IMR-90 (cell line): Measurements from ENCODE around the gene RPN2. TPM values are rescaled to one million over a fixed set of nuclear protein-coding genes. Genes with fewer than 3 reads are reported as not detected.

Experiments
- ATAC-seq: fragments of 200-7000 bp; cut with Tn5 transposase; 2 replicates; pipeline ENCODE4 v1.9.1; 2020; ENCODE audit warnings: low read depth, mild to moderate bottlenecking, moderate library complexity
- BruUV-seq: library from RNA; stranded (reverse); fragments of 400-500 nt; replicated peaks from 2 replicates; lab custom pipeline; 2021; lab: Mats Ljungman, UMichigan
- CTCF ChIA-PET: fragments of 300-600 bp; formaldehyde crosslinking; extraction: SDS; loops from one replicate; lab custom pipeline; 2021; ENCODE audit warnings: antibody characterized with exemption; lab: Yijun Ruan, JAX
- POLR2A ChIA-PET: fragments of 300-600 bp; sonication (Branson Sonifier 250); formaldehyde crosslinking; loops from one replicate; lab custom pipeline; 2022; ENCODE audit warnings: antibody characterized with exemption; ENCODE audit not compliant: unreplicated experiment; lab: Charles Lee
- DNase-seq: peaks from one replicate; pipeline ENCODE4 v3.0.0; 2013
- H2AFZ ChIP-seq: replicated peaks from 2 replicates; pipeline ENCODE3; 2013; ENCODE audit warnings: low read length, mild to moderate bottlenecking; ENCODE audit not compliant: poor library complexity
- H2AK5ac ChIP-seq: 2 replicates; pipeline ENCODE4 v1.6.1; 2013; ENCODE audit warnings: low read depth, low read length, inconsistent platforms
- H2AK9ac ChIP-seq: replicated peaks from 2 replicates; pipeline ENCODE3; 2013; ENCODE audit warnings: mild to moderate bottlenecking, low read depth, low read length, moderate library complexity; ENCODE audit not compliant: poor library complexity
- H2BK120ac ChIP-seq: 2 replicates; pipeline ENCODE4 v1.6.1; 2013; ENCODE audit warnings: low read depth, low read length, inconsistent platforms
- H2BK15ac ChIP-seq: 3 replicates; pipeline ENCODE4 v1.6.1; 2013; ENCODE audit warnings: low read depth, low read length, inconsistent platforms
- H2BK20ac ChIP-seq: 2 replicates; pipeline ENCODE4 v1.6.1; 2013; ENCODE audit warnings: low read depth, mild to moderate bottlenecking, inconsistent platforms, low read length, moderate library complexity
- H2BK5ac ChIP-seq: 2 replicates; pipeline ENCODE4 v1.6.1; 2013; ENCODE audit warnings: mild to moderate bottlenecking, low read depth, low read length, inconsistent platforms; ENCODE audit not compliant: poor library complexity, severe bottlenecking
- H3K14ac ChIP-seq: replicated peaks from 2 replicates; pipeline ENCODE4 v1.6.1; 2013; ENCODE audit warnings: low read depth, low read length, inconsistent platforms
- H3K18ac ChIP-seq: 2 replicates; pipeline ENCODE4 v1.6.1; 2013; ENCODE audit warnings: low read depth, low read length, control low read depth
- H3K23ac ChIP-seq: 2 replicates; pipeline ENCODE4 v1.6.1; 2013; ENCODE audit warnings: low read depth, low read length, inconsistent platforms
- H3K27ac ChIP-seq: 2 replicates; pipeline ENCODE4 v1.5.1; 2013; ENCODE audit warnings: mild to moderate bottlenecking, control low read depth, low read length; ENCODE audit not compliant: insufficient read depth
- H3K27me3 ChIP-seq: 2 replicates; pipeline ENCODE4 v1.6.1; 2013; ENCODE audit warnings: low read length; ENCODE audit not compliant: control insufficient read depth, insufficient read depth
- H3K36me3 ChIP-seq: 2 replicates; pipeline ENCODE4 v1.6.1; 2013; ENCODE audit warnings: low read length, mixed read lengths; ENCODE audit not compliant: control insufficient read depth, insufficient read depth
- H3K4ac ChIP-seq: 2 replicates; pipeline ENCODE4 v1.6.1; 2013; ENCODE audit warnings: low read depth, low read length, inconsistent platforms
- H3K4me1 ChIP-seq: 2 replicates; pipeline ENCODE4 v1.6.1; 2013; ENCODE audit warnings: low read length, mixed read lengths; ENCODE audit not compliant: control insufficient read depth, insufficient read depth
- H3K4me2 ChIP-seq: 2 replicates; pipeline ENCODE4 v1.6.1; 2013; ENCODE audit warnings: low read depth, mild to moderate bottlenecking, control low read depth, low read length, moderate library complexity
- H3K4me3 ChIP-seq: 2 replicates; pipeline ENCODE4 v1.5.1; 2013; ENCODE audit warnings: low read depth, mild to moderate bottlenecking, control low read depth, low read length, moderate library complexity; ENCODE audit not compliant: insufficient read depth
- H3K56ac ChIP-seq: 2 replicates; pipeline ENCODE4 v1.6.1; 2013; ENCODE audit warnings: low read length, inconsistent platforms; ENCODE audit not compliant: insufficient read depth; ENCODE audit errors: extremely low read depth
- H3K79me1 ChIP-seq, 2 experiments: 2 replicates each; pipeline ENCODE4 v1.6.1; 2013; ENCODE audit warnings: low read length in 2 of 2, inconsistent platforms in 1 of 2, low read depth in 1 of 2
- H3K9ac ChIP-seq: 2 replicates; pipeline ENCODE4 v1.6.1; 2013; ENCODE audit warnings: low read depth, low read length, control low read depth
- H3K9me1 ChIP-seq: 2 replicates; pipeline ENCODE4 v1.6.1; 2013; ENCODE audit warnings: low read length, inconsistent platforms; ENCODE audit not compliant: insufficient read depth
- H3K9me3 ChIP-seq: 2 replicates; pipeline ENCODE4 v1.6.1; 2013; ENCODE audit warnings: low read length; ENCODE audit not compliant: control insufficient read depth, insufficient read depth
- H4K20me1 ChIP-seq: 2 replicates; pipeline ENCODE4 v1.6.1; 2013; ENCODE audit warnings: low read length, inconsistent platforms; ENCODE audit not compliant: insufficient read depth
- H4K5ac ChIP-seq: 2 replicates; pipeline ENCODE4 v1.6.1; 2013; ENCODE audit warnings: mild to moderate bottlenecking, low read depth, low read length, control low read depth
- H4K8ac ChIP-seq, 2 experiments: 2 replicates each; pipeline ENCODE4 v1.6.1; 2013; ENCODE audit warnings: low read depth in 2 of 2, low read length in 2 of 2, control low read depth in 1 of 2, inconsistent platforms in 1 of 2
- H4K91ac ChIP-seq: 2 replicates; pipeline ENCODE4 v1.6.1; 2013; ENCODE audit warnings: low read depth, low read length, inconsistent platforms; ENCODE audit not compliant: insufficient read depth
- BHLHE40 ChIP-seq: fragments of 150-350 bp; IDR thresholded peaks from 2 replicates; pipeline ENCODE4 v1.6.1; 2016; ENCODE audit warnings: mild to moderate bottlenecking, low read depth, low read length
- CEBPB ChIP-seq: IDR thresholded peaks from 2 replicates; pipeline ENCODE4 v1.6.1; 2012; ENCODE audit warnings: low read depth, low read length, improper control_type of control experiment
- CHD1 ChIP-seq: IDR thresholded peaks from 2 replicates; pipeline ENCODE4 v1.6.1; 2012; ENCODE audit warnings: low read depth, low read length, improper control_type of control experiment
- CTCF ChIP-seq: conservative IDR thresholded peaks from 2 replicates; pipeline ENCODE4 v1.5.1; 2012; ENCODE audit warnings: mild to moderate bottlenecking, low read depth, low read length, improper control_type of control experiment
- FOS ChIP-seq: fragments of 150-350 bp; IDR thresholded peaks from 2 replicates; pipeline ENCODE4 v1.6.1; 2016; ENCODE audit warnings: low read depth, low read length
- MAFK ChIP-seq: IDR thresholded peaks from 2 replicates; pipeline ENCODE4 v1.6.1; 2012; ENCODE audit warnings: low read depth, low read length, improper control_type of control experiment
- MAZ ChIP-seq: IDR thresholded peaks from 2 replicates; pipeline ENCODE4 v1.6.1; 2012; ENCODE audit warnings: low read depth, mild to moderate bottlenecking, low read length, improper control_type of control experiment, moderate library complexity, borderline replicate concordance
- MXI1 ChIP-seq: IDR thresholded peaks from 2 replicates; pipeline ENCODE4 v1.6.1; 2012; ENCODE audit warnings: low read depth, mild to moderate bottlenecking, low read length, moderate library complexity, borderline replicate concordance
- NFE2L2 ChIP-seq: fragments of 150-350 bp; IDR thresholded peaks from 2 replicates; pipeline ENCODE4 v1.6.1; 2016; ENCODE audit warnings: low read depth, mild to moderate bottlenecking, low read length
- POLR2A ChIP-seq: IDR thresholded peaks from 2 replicates; pipeline ENCODE4 v1.6.1; 2012; ENCODE audit warnings: mild to moderate bottlenecking, low read depth, low read length
- RAD21 ChIP-seq: IDR thresholded peaks from 2 replicates; pipeline ENCODE4 v1.6.1; 2012; ENCODE audit warnings: low read length, improper control_type of control experiment
- RCOR1 ChIP-seq: IDR thresholded peaks from 2 replicates; pipeline ENCODE4 v1.6.1; 2012; ENCODE audit warnings: mild to moderate bottlenecking, low read length, improper control_type of control experiment; ENCODE audit not compliant: insufficient replicate concordance
- RFX5 ChIP-seq: IDR thresholded peaks from 2 replicates; pipeline ENCODE4 v1.8.0; 2012; ENCODE audit warnings: low read depth, mild to moderate bottlenecking, low read length, moderate library complexity
- SMC3 ChIP-seq: fragments of 150-350 bp; IDR thresholded peaks from 2 replicates; pipeline ENCODE4 v1.6.1; 2016; ENCODE audit warnings: low read depth, mild to moderate bottlenecking, antibody characterized with exemption, low read length, moderate library complexity
- USF2 ChIP-seq: fragments of 150-350 bp; IDR thresholded peaks from 2 replicates; pipeline ENCODE4 v1.6.1; 2017; ENCODE audit warnings: mild to moderate bottlenecking, antibody characterized with exemption, low read length, low read depth
- WGBS, 2 experiments: methylation state at CpG; one replicate each; pipeline versions ENCODE4 v1.1.5 to v1.1.7; 2013; ENCODE audit warnings: missing lambda C conversion rate in 2 of 2; ENCODE audit not compliant: insufficient read length in 1 of 2; ENCODE audit errors: extremely low coverage in 2 of 2; 5-methylcytosine and 5-hydroxymethylcytosine counted together
- dilution Hi-C: fragments of 300-500 bp; cut with HindIII; formaldehyde crosslinking; loops from one replicate; pipeline ENCODE4 v1.14.3; 2018; ENCODE audit warnings: low sequenced_read_pairs; ENCODE audit not compliant: unreplicated experiment
- in situ Hi-C: fragments of 300-500 bp; cut with MboI; formaldehyde crosslinking; loops from 3 replicates; pipeline ENCODE4 v1.14.3; 2019; ENCODE audit warnings: low sequenced_read_pairs, inconsistent platforms, mixed read lengths
- intact Hi-C: fragments of 100-400 bp; cut with micrococcal nuclease; formaldehyde crosslinking; loops from 2 replicates; pipeline ENCODE4 v1.10.0; 2022
- polyA plus RNA-seq, 3 experiments: library from polyadenylated mRNA; depleted of rRNA; stranded (reverse); fragments of >200 nt; gene quantifications; 2 replicates each; pipeline ENCODE4 v1.2.3, GENCODE V29; 2012; ENCODE audit warnings: low replicate concordance in 1 of 3
- total RNA-seq: library from RNA; depleted of rRNA; stranded (reverse); fragments of >200 nt; gene quantifications from 2 replicates; pipeline ENCODE4 v1.2.3, GENCODE V29; 2012
- TF ChIP-seq, protein P1 (sequence below): fragments of 150-350 bp; IDR thresholded peaks from 2 replicates; pipeline ENCODE4 v1.6.1; 2016; ENCODE audit warnings: low read depth, mild to moderate bottlenecking, low read length, moderate library complexity, borderline replicate concordance

The RPN2 gene
- total and polyA plus RNA-seq, 2 of the 4 experiments (the other 2 are of a cell fraction) = 305 to 481 TPM

GRCh38 chr20:37189416-37190016 is 10.4 kb downstream of the RPN2 start:
- Histone ChIP-seq H3K4me2 (no peak overlapping the region), H2BK5ac (no peak overlapping the region), H3K27me3 (no peaks in the 10 kb centered on the region), H2BK15ac (no peak overlapping the region), H2BK20ac (no peak overlapping the region), H3K9me1 (no peaks in the 10 kb centered on the region), H2AFZ (no peak overlapping the region), H3K56ac (no peak overlapping the region), H2AK5ac (no peak overlapping the region), H3K18ac (no peak overlapping the region), H3K4me3 (no peak overlapping the region), H4K91ac (no peak overlapping the region), H3K9me3 (no peaks in the 10 kb centered on the region), H3K4ac (no peak overlapping the region), H3K14ac (no peak overlapping the region), H3K79me1 (peaks cover 27 to 70% of the 10 kb centered on the region in 2 experiments), H3K4me1 (no peaks in the 10 kb centered on the region), H3K23ac (no peak overlapping the region), H4K20me1 (peaks cover 65% of the 10 kb centered on the region), H2BK120ac (no peak overlapping the region), H4K5ac (no peak overlapping the region), H3K27ac (no peak overlapping the region), H2AK9ac (no peak overlapping the region), H3K36me3 (peaks cover 24% of the 10 kb centered on the region), H4K8ac (no peak overlapping the region), H3K9ac (no peak overlapping the region)
- POLR2A ChIA-PET = interaction anchor here (0.7 kb wide), 1 partner anchor 119 kb away, joined by 4 read pairs; no protein-coding TSS in a partner anchor
- CTCF ChIA-PET = interaction anchor here (1.4 kb wide), 1 partner anchor 11 kb away, joined by 4 read pairs; no protein-coding TSS in a partner anchor
- TF ChIP-seq RAD21 (no peak), NFE2L2 (no peak), MAFK (no peak), SMC3 (no peak), BHLHE40 (no peak), CHD1 (no peak), CTCF (no peak), POLR2A (no peak), FOS (no peak), USF2 (no peak), RCOR1 (no peak), MAZ (no peak), RFX5 (no peak), MXI1 (no peak), CEBPB (no peak)
- TF ChIP-seq, protein P1, sequence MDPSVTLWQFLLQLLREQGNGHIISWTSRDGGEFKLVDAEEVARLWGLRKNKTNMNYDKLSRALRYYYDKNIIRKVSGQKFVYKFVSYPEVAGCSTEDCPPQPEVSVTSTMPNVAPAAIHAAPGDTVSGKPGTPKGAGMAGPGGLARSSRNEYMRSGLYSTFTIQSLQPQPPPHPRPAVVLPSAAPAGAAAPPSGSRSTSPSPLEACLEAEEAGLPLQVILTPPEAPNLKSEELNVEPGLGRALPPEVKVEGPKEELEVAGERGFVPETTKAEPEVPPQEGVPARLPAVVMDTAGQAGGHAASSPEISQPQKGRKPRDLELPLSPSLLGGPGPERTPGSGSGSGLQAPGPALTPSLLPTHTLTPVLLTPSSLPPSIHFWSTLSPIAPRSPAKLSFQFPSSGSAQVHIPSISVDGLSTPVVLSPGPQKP = no peak
- no TSS peak for BruUV-seq
- intact Hi-C loops = no loop called here
- in situ Hi-C loops = no loop called here
- 100% methylated on average over 2 of the region's 6 CpGs; no CpG with 5 or more reads in 1 of the 2 experiments for WGBS, 2 experiments
- ATAC-seq (no peak), DNase-seq (no peak)
- dilution Hi-C loops = no loop called here
